ENCODE measurements around the gene CCDC51. TPM values are rescaled to one million over a fixed set of nuclear protein-coding genes. Genes with fewer than 3 reads are reported as not detected.

Gene CCDC51
- total and polyA plus RNA-seq, 9 of the 15 experiments (the other 6 are each of a cell fraction or from before 2014, with no cell fraction given), result 6.5 to 18.6 (median 15.7) TPM

DNA sequence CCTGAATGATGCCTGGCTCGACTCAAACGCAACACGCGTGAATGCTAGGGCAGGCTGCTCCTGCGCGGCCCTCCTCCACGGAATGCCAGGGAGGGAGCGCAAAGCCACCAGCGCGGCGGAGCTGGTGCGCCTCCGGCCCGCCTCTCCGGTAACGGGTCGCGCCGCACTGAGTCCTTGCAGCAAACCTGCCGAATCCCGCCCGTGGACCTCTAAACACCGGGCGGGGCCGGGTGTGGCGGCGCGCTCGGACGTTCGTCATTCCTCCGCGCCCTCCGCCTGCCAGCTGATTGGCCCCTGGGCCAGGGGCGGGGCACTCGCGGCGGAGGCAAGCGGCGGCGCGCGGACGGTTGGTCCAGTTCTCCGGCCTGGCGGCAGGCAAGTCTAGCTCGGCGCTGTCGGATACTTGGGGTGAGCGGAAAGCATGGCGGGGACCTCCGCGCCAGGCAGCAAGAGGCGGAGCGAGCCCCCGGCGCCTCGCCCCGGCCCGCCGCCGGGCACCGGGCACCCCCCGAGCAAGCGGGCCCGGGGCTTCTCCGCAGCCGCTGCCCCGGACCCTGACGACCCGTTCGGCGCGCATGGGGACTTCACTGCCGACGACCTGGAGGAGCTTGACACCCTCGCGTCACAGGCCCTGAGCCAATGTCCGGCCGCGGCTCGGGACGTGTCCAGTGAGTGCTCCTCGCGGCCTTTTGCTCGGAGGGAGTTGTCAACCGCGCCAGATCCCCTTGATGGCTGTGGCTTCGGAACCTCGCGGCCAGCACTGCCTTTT is 6.7 kb upstream of the CCDC51 start, which contains the start of gene ATRIP (continued):
- TF ChIP-seq, protein P1, sequence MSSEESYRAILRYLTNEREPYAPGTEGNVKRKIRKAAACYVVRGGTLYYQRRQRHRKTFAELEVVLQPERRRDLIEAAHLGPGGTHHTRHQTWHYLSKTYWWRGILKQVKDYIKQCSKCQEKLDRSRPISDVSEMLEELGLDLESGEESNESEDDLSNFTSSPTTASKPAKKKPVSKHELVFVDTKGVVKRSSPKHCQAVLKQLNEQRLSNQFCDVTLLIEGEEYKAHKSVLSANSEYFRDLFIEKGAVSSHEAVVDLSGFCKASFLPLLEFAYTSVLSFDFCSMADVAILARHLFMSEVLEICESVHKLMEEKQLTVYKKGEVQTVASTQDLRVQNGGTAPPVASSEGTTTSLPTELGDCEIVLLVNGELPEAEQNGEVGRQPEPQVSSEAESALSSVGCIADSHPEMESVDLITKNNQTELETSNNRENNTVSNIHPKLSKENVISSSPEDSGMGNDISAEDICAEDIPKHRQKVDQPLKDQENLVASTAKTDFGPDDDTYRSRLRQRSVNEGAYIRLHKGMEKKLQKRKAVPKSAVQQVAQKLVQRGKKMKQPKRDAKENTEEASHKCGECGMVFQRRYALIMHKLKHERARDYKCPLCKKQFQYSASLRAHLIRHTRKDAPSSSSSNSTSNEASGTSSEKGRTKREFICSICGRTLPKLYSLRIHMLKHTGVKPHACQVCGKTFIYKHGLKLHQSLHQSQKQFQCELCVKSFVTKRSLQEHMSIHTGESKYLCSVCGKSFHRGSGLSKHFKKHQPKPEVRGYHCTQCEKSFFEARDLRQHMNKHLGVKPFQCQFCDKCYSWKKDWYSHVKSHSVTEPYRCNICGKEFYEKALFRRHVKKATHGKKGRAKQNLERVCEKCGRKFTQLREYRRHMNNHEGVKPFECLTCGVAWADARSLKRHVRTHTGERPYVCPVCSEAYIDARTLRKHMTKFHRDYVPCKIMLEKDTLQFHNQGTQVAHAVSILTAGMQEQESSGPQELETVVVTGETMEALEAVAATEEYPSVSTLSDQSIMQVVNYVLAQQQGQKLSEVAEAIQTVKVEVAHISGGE (CRISPR knock-in tag; IDR thresholded peaks at IDR 0.05), result no peak
- TF ChIP-seq MTA3 (IDR thresholded peaks at IDR 0.05; ENCODE audit: borderline replicate concordance) (peak; percentile 74; the same call in 1 of the 2 replicates), FOXP1 (CRISPR knock-in tag; IDR thresholded peaks at IDR 0.05) (peak; percentile 50; the same call in 1 of the 2 replicates), ZNF146 (CRISPR knock-in tag; IDR thresholded peaks at IDR 0.05; ENCODE audit: unreplicated experiment) (no peak), ZNF780A (CRISPR knock-in tag; IDR thresholded peaks at IDR 0.05) (no peak), TAF1 (IDR thresholded peaks at IDR 0.05; ENCODE audit: control insufficient read depth, extremely low read depth, insufficient read depth, low read length, severe bottlenecking) (peak; percentile 94), ZNF311 (CRISPR knock-in tag; IDR thresholded peaks at IDR 0.05) (no peak), EHMT2 (IDR thresholded peaks at IDR 0.05) (no peak), DIDO1 (tag; IDR thresholded peaks at IDR 0.05; ENCODE audit: low read depth) (no peak), ZNF699 (CRISPR knock-in tag; IDR thresholded peaks at IDR 0.05; ENCODE audit: insufficient replicate concordance) (no peak), ZNF408 (CRISPR knock-in tag; IDR thresholded peaks at IDR 0.05; ENCODE audit: low read depth) (no peak), STAT5A (IDR thresholded peaks at IDR 0.05; ENCODE audit: borderline replicate concordance, low read length) (no peak), ZNF12 (CRISPR knock-in tag; IDR thresholded peaks at IDR 0.05) (no peak), ZNF644 (tag; IDR thresholded peaks at IDR 0.05; ENCODE audit: low read depth) (no peak)
- TF ChIP-seq, protein P2, sequence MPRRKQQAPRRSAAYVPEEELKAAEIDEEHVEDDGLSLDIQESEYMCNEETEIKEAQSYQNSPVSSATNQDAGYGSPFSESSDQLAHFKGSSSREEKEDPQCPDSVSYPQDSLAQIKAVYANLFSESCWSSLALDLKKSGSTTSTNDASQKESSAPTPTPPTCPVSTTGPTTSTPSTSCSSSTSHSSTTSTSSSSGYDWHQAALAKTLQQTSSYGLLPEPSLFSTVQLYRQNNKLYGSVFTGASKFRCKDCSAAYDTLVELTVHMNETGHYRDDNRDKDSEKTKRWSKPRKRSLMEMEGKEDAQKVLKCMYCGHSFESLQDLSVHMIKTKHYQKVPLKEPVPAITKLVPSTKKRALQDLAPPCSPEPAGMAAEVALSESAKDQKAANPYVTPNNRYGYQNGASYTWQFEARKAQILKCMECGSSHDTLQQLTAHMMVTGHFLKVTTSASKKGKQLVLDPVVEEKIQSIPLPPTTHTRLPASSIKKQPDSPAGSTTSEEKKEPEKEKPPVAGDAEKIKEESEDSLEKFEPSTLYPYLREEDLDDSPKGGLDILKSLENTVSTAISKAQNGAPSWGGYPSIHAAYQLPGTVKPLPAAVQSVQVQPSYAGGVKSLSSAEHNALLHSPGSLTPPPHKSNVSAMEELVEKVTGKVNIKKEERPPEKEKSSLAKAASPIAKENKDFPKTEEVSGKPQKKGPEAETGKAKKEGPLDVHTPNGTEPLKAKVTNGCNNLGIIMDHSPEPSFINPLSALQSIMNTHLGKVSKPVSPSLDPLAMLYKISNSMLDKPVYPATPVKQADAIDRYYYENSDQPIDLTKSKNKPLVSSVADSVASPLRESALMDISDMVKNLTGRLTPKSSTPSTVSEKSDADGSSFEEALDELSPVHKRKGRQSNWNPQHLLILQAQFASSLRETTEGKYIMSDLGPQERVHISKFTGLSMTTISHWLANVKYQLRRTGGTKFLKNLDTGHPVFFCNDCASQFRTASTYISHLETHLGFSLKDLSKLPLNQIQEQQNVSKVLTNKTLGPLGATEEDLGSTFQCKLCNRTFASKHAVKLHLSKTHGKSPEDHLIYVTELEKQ (CRISPR knock-in tag; IDR thresholded peaks at IDR 0.05), result no peak
- TF ChIP-seq, protein P3, sequence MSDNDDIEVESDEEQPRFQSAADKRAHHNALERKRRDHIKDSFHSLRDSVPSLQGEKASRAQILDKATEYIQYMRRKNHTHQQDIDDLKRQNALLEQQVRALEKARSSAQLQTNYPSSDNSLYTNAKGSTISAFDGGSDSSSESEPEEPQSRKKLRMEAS (CRISPR knock-in tag; IDR thresholded peaks at IDR 0.05), result peak; percentile 63; the same call in 1 of the 2 replicates
- TF ChIP-seq, protein P4, sequence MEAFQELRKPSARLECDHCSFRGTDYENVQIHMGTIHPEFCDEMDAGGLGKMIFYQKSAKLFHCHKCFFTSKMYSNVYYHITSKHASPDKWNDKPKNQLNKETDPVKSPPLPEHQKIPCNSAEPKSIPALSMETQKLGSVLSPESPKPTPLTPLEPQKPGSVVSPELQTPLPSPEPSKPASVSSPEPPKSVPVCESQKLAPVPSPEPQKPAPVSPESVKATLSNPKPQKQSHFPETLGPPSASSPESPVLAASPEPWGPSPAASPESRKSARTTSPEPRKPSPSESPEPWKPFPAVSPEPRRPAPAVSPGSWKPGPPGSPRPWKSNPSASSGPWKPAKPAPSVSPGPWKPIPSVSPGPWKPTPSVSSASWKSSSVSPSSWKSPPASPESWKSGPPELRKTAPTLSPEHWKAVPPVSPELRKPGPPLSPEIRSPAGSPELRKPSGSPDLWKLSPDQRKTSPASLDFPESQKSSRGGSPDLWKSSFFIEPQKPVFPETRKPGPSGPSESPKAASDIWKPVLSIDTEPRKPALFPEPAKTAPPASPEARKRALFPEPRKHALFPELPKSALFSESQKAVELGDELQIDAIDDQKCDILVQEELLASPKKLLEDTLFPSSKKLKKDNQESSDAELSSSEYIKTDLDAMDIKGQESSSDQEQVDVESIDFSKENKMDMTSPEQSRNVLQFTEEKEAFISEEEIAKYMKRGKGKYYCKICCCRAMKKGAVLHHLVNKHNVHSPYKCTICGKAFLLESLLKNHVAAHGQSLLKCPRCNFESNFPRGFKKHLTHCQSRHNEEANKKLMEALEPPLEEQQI (IDR thresholded peaks at IDR 0.05), result no peak

All from K562 (cell line).